Liver (tissue), 9 donors: ENCODE results near the gene TRIO. TPM values are rescaled to one million over a fixed set of nuclear protein-coding genes. Genes with fewer than 3 reads are reported as not detected.

ENCODE experiments used
- DNase-seq: peaks from one replicate; pipeline ENCODE4 v3.0.0-alpha.2; 2017; ENCODE audit warnings: low spot score
- H3K27ac ChIP-seq, 2 donors: one replicate each; pipeline ENCODE4 v1.7.0; 2013; ENCODE audit warnings: inconsistent platforms in 2 of 2, low read length in 2 of 2, control low read depth in 1 of 2, low read depth in 1 of 2, mild to moderate bottlenecking in 1 of 2
- H3K27me3 ChIP-seq, 4 donors: one replicate each; pipeline versions ENCODE4 v1.6.1 to v1.7.0; 2013; ENCODE audit warnings: low read length in 3 of 4, inconsistent platforms in 1 of 4, mild to moderate bottlenecking in 1 of 4, moderate library complexity in 1 of 4; ENCODE audit not compliant: control insufficient read depth in 4 of 4, insufficient read depth in 4 of 4
- H3K36me3 ChIP-seq, 4 donors: one replicate each; pipeline versions ENCODE4 v1.6.1 to v1.7.0; 2013; ENCODE audit warnings: low read length in 3 of 4, mild to moderate bottlenecking in 3 of 4, low read depth in 1 of 4, moderate library complexity in 1 of 4; ENCODE audit not compliant: control insufficient read depth in 4 of 4, insufficient read depth in 3 of 4
- H3K4me1 ChIP-seq, 4 donors: one replicate each; pipeline versions ENCODE4 v1.6.1 to v1.7.0; 2013; ENCODE audit warnings: low read length in 3 of 4, mild to moderate bottlenecking in 3 of 4, moderate library complexity in 1 of 4; ENCODE audit not compliant: control insufficient read depth in 4 of 4, insufficient read depth in 4 of 4
- H3K4me3 ChIP-seq, 3 donors: one replicate each; pipeline versions ENCODE4 v1.6.1 to v1.7.0; 2013; ENCODE audit warnings: low read length in 3 of 3, control low read depth in 1 of 3, low read depth in 1 of 3, mild to moderate bottlenecking in 1 of 3
- H3K9ac ChIP-seq, 2 donors: one replicate each; pipeline ENCODE4 v1.7.0; 2013; ENCODE audit warnings: low read length in 2 of 2, mild to moderate bottlenecking in 2 of 2, moderate library complexity in 2 of 2, control low read depth in 1 of 2, low read depth in 1 of 2
- H3K9me3 ChIP-seq, 4 donors: one replicate each; pipeline versions ENCODE4 v1.6.1 to v1.7.0; 2013; ENCODE audit warnings: low read length in 3 of 4; ENCODE audit not compliant: control insufficient read depth in 4 of 4
- ATF3 ChIP-seq: IDR thresholded peaks from 2 replicates; pipeline ENCODE4 v1.6.1; 2016; ENCODE audit warnings: antibody characterized with exemption
- CTCF ChIP-seq: fragments of 150-350 bp; IDR thresholded peaks from 2 replicates; pipeline ENCODE4 v1.5.1; 2017; ENCODE audit warnings: improper control_type of control experiment, low read depth, low read length; ENCODE audit not compliant: missing input control
- EGR1 ChIP-seq, 2 donors: IDR thresholded peaks; 2 replicates each; pipeline ENCODE4 v1.6.1; 2016 to 2018; ENCODE audit warnings: antibody characterized with exemption in 2 of 2, low read depth in 2 of 2
- FOXA2 ChIP-seq: IDR thresholded peaks from 2 replicates; pipeline ENCODE4 v1.6.1; 2016; ENCODE audit warnings: antibody characterized with exemption
- GABPA ChIP-seq, 2 donors: IDR thresholded peaks in 1 of 2; conservative IDR thresholded peaks in 1 of 2; 2 replicates each; pipeline ENCODE4 v1.6.1; 2016; ENCODE audit warnings: antibody characterized with exemption in 2 of 2, mild to moderate bottlenecking in 1 of 2, moderate library complexity in 1 of 2
- HNF4A ChIP-seq, 2 donors: conservative IDR thresholded peaks; 2 replicates each; pipeline ENCODE4 v1.6.1; 2016; ENCODE audit warnings: antibody characterized with exemption in 2 of 2, mild to moderate bottlenecking in 2 of 2
- HNF4G ChIP-seq: IDR thresholded peaks from 2 replicates; pipeline ENCODE4 v1.6.1; 2016; ENCODE audit warnings: antibody characterized with exemption
- MAX ChIP-seq: IDR thresholded peaks from 2 replicates; pipeline ENCODE4 v1.6.1; 2016; ENCODE audit warnings: antibody characterized with exemption
- NR2F2 ChIP-seq: IDR thresholded peaks from 2 replicates; pipeline ENCODE4 v1.6.1; 2016; ENCODE audit warnings: antibody characterized with exemption
- RAD21 ChIP-seq, 2 donors: IDR thresholded peaks; 2 replicates each; pipeline ENCODE4 v1.6.1; 2016; ENCODE audit warnings: antibody characterized with exemption in 2 of 2, mild to moderate bottlenecking in 2 of 2
- REST ChIP-seq: IDR thresholded peaks from 2 replicates; pipeline ENCODE4 v1.6.1; 2016; ENCODE audit warnings: antibody characterized with exemption, mild to moderate bottlenecking
- RXRA ChIP-seq, 2 donors: IDR thresholded peaks; 2 replicates each; pipeline ENCODE4 v1.6.1; 2017 to 2018; ENCODE audit warnings: antibody characterized with exemption in 2 of 2, mild to moderate bottlenecking in 1 of 2
- SP1 ChIP-seq: IDR thresholded peaks from 2 replicates; pipeline ENCODE4 v1.6.1; 2018; ENCODE audit warnings: antibody characterized with exemption, mild to moderate bottlenecking
- TAF1 ChIP-seq: conservative IDR thresholded peaks from 2 replicates; pipeline ENCODE4 v1.6.1; 2016; ENCODE audit warnings: antibody characterized with exemption, mild to moderate bottlenecking
- ZBTB33 ChIP-seq: IDR thresholded peaks from 2 replicates; pipeline ENCODE4 v1.6.1; 2016; ENCODE audit warnings: antibody characterized with exemption
- WGBS: extraction: QIAGEN DNeasy Blood & Tissue Kit; methylation state at CpG from one replicate; pipeline ENCODE4 v1.1.7; 2013; 5-methylcytosine and 5-hydroxymethylcytosine counted together
- polyA plus RNA-seq, 2 donors: library from polyadenylated mRNA; stranded (reverse) in 1 of 2; unstranded in 1 of 2; fragments of 200-250 nt in 1 of 2; fragments of >200 nt in 1 of 2; fragmentation: Nextera tagmentation in 1 of 2; extraction: Ambion mirVana in 1 of 2; gene quantifications; one replicate each; pipeline versions ENCODE4 v1.2.1 to v1.2.3, GENCODE V29; 2013 to 2015
- total RNA-seq, 2 donors: library from RNA; depleted of rRNA; stranded (reverse); fragments of >200 nt; gene quantifications; one replicate each; pipeline ENCODE4 v1.2.3, GENCODE V29; 2014
- donor health status: healthy.
- donor health status: healthy.
- donor health status: healthy.
- donor health status: healthy.
- donor health status: healthy.

TRIO gene
- total and polyA plus RNA-seq, 4 donors = 8.5 to 86.2 (median 16.0) TPM

- no peak overlapping the region for H3K4me3 ChIP-seq
- H3K9me3 ChIP-seq = peaks cover 2 to 13% (median 5%) of the 10 kb centered on the region in 4 donors
- no peaks in the 10 kb centered on the region for H3K4me1 ChIP-seq
- H3K27me3 ChIP-seq = no peaks in the 10 kb centered on the region
- WGBS = 96% methylated on average over 5 of the region's 5 CpGs
- H3K9ac ChIP-seq = no peak overlapping the region
- TF ChIP-seq CTCF = no peak
- TF ChIP-seq REST = no peak
- TF ChIP-seq SP1 = no peak
- TF ChIP-seq ZBTB33 = no peak
- TF ChIP-seq RAD21 (IDR thresholded peaks at IDR 0.05) = no peak
- no peak for TF ChIP-seq NR2F2
- DNase-seq = no peak
- H3K27ac ChIP-seq = no peak overlapping the region
- no peaks in the 10 kb centered on the region for H3K36me3 ChIP-seq
Observed at GRCh38 chr5:14256026-14256690, 113.0 kb downstream of the TRIO start.

GRCh38 chr5:14256756-14257393, 113.7 kb downstream of the TRIO start:
- H3K4me3 ChIP-seq = no peak overlapping the region
- no peak overlapping the region for H3K9ac ChIP-seq
- no peaks in the 10 kb centered on the region for H3K27me3 ChIP-seq
- no peak overlapping the region for H3K27ac ChIP-seq
- DNase-seq = no peak
- no peaks in the 10 kb centered on the region for H3K4me1 ChIP-seq
- no peaks in the 10 kb centered on the region for H3K36me3 ChIP-seq
- H3K9me3 ChIP-seq = peaks cover 2 to 13% (median 5%) of the 10 kb centered on the region in 4 donors
- WGBS = 87% methylated on average over 11 of the region's 11 CpGs
- no peak for TF ChIP-seq MAX
- no peak for TF ChIP-seq ATF3
- no peak for TF ChIP-seq FOXA2
- no peak for TF ChIP-seq CTCF
- TF ChIP-seq RXRA (IDR thresholded peaks at IDR 0.05) = no peak
- no peak for TF ChIP-seq TAF1
- TF ChIP-seq HNF4A (conservative IDR thresholded peaks at IDR 0.05) = no peak
- no peak for TF ChIP-seq EGR1 (IDR thresholded peaks at IDR 0.05; ENCODE audit: low read depth in 2 of 2)
- TF ChIP-seq NR2F2 = no peak
- TF ChIP-seq HNF4G = no peak
- TF ChIP-seq GABPA (IDR thresholded peaks at IDR 0.05 in 1 of 2, conservative IDR thresholded peaks at IDR 0.05 in 1 of 2) = no peak
- TF ChIP-seq ZBTB33 = no peak
